Trophoblast cell (in vitro differentiated cells and primary cell): ENCODE results near the gene CCDC78.
"Not testable (repeated sequence)": the region's sequence is repeated elsewhere in the genome, so short reads cannot be mapped to it uniquely, and the experiment has no call there.

Experiments used
- DNase-seq, 2 donors: peaks; one replicate each; pipeline ENCODE4 v3.0.0-alpha.2; 2016
- H2AFZ ChIP-seq: 2 replicates; pipeline ENCODE4 v1.6.1; 2013; ENCODE audit warnings: low read length, moderate library complexity, mild to moderate bottlenecking; ENCODE audit not compliant: insufficient read depth, poor library complexity
- H2AK5ac ChIP-seq: 2 replicates; pipeline ENCODE4 v1.6.1; 2013; ENCODE audit warnings: mild to moderate bottlenecking, low read length
- H2BK120ac ChIP-seq: 2 replicates; pipeline ENCODE4 v1.6.1; 2013; ENCODE audit warnings: low read length, mild to moderate bottlenecking, moderate library complexity; ENCODE audit not compliant: insufficient read depth, poor library complexity
- H2BK12ac ChIP-seq: 2 replicates; pipeline ENCODE4 v1.6.1; 2013; ENCODE audit warnings: mild to moderate bottlenecking, low read length, moderate library complexity
- H2BK5ac ChIP-seq: 2 replicates; pipeline ENCODE4 v1.6.1; 2013; ENCODE audit warnings: low read length, low read depth, moderate library complexity, mild to moderate bottlenecking; ENCODE audit not compliant: poor library complexity
- H3K14ac ChIP-seq: 2 replicates; pipeline ENCODE4 v1.6.1; 2013; ENCODE audit warnings: mild to moderate bottlenecking, low read length
- H3K18ac ChIP-seq: 2 replicates; pipeline ENCODE4 v1.6.1; 2013; ENCODE audit warnings: mild to moderate bottlenecking, low read length
- H3K23ac ChIP-seq: 2 replicates; pipeline ENCODE4 v1.6.1; 2013; ENCODE audit warnings: low read length
- H3K27ac ChIP-seq: 2 replicates; pipeline ENCODE4 v1.5.1; 2013; ENCODE audit warnings: low read depth, mild to moderate bottlenecking, inconsistent platforms, low read length, moderate library complexity
- H3K27me3 ChIP-seq: 2 replicates; pipeline ENCODE4 v1.6.1; 2013; ENCODE audit warnings: inconsistent platforms, mild to moderate bottlenecking, low read length, moderate library complexity; ENCODE audit not compliant: insufficient read depth
- H3K36me3 ChIP-seq, 2 experiments: 1 replicate in 1 of 2; 2 replicates in 1 of 2; pipeline ENCODE4 v1.6.1; 2013; ENCODE audit warnings: low read length in 2 of 2, mild to moderate bottlenecking in 2 of 2, moderate library complexity in 1 of 2; ENCODE audit not compliant: insufficient read depth in 2 of 2, control insufficient read depth in 1 of 2
- H3K4ac ChIP-seq: 2 replicates; pipeline ENCODE4 v1.6.1; 2013; ENCODE audit warnings: low read depth, mild to moderate bottlenecking, low read length, moderate library complexity
- H3K4me1 ChIP-seq, 2 experiments: 1 replicate in 1 of 2; 2 replicates in 1 of 2; pipeline ENCODE4 v1.6.1; 2013; ENCODE audit warnings: low read length in 2 of 2, mild to moderate bottlenecking in 2 of 2, moderate library complexity in 1 of 2; ENCODE audit not compliant: insufficient read depth in 2 of 2, control insufficient read depth in 1 of 2
- H3K4me2 ChIP-seq: 2 replicates; pipeline ENCODE4 v1.6.1; 2013; ENCODE audit warnings: inconsistent platforms, mild to moderate bottlenecking, low read length, moderate library complexity
- H3K4me3 ChIP-seq: 2 replicates; pipeline ENCODE4 v1.5.1; 2013; ENCODE audit warnings: mild to moderate bottlenecking, low read depth, low read length, inconsistent platforms
- H3K79me1 ChIP-seq: one replicate; pipeline ENCODE4 v1.6.1; 2013; ENCODE audit warnings: low read length
- H3K79me2 ChIP-seq: 2 replicates; pipeline ENCODE4 v1.6.1; 2013; ENCODE audit warnings: low read length, mild to moderate bottlenecking; ENCODE audit not compliant: control insufficient read depth, insufficient read depth, poor library complexity
- H3K9ac ChIP-seq: 2 replicates; pipeline ENCODE4 v1.6.1; 2013; ENCODE audit warnings: mild to moderate bottlenecking, low read length
- H3K9me3 ChIP-seq: 2 replicates; pipeline ENCODE4 v1.6.1; 2013; ENCODE audit warnings: low read depth, mild to moderate bottlenecking, control low read depth, inconsistent platforms, low read length; ENCODE audit not compliant: insufficient read depth
- H4K12ac ChIP-seq: 2 replicates; pipeline ENCODE4 v1.6.1; 2013; ENCODE audit warnings: low read depth, mild to moderate bottlenecking, low read length, moderate library complexity
- H4K8ac ChIP-seq: 2 replicates; pipeline ENCODE4 v1.6.1; 2013; ENCODE audit warnings: low read depth, mild to moderate bottlenecking, low read length, moderate library complexity
- H4K91ac ChIP-seq: one replicate; pipeline ENCODE4 v1.6.1; 2013; ENCODE audit warnings: low read depth, mild to moderate bottlenecking, low read length, moderate library complexity
- WGBS: extraction: QIAGEN DNeasy Blood & Tissue Kit; methylation state at CpG from one replicate; pipeline ENCODE4 v1.1.7; 2013; ENCODE audit warnings: missing lambda C conversion rate; ENCODE audit not compliant: insufficient read length, insufficient coverage; ENCODE audit errors: extremely low coverage; 5-methylcytosine and 5-hydroxymethylcytosine counted together

The CCDC78 gene

DNA sequence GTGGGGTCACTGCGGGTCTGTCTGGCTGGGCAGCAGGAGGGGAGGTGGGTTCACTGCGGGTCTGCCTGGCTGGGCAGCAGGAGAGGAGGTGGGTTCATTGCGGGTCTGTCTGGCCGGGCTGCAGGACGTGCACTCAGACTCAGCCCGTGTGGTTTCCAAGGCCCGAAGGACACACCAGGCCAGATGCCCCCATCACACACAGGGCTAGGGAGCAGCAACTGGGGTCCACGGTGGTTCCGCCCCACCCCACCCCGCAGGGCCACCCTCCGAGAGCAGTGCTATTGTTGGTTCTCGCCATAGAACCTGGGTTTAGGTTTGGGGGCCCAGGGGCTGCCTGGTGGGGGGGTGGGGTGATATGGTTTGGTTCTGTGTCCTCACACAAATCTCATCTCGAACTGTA, 20.4 kb upstream of the CCDC78 start:
- no peak overlapping the region for H3K4me3 ChIP-seq
- H3K9me3 ChIP-seq, result no peaks in the 10 kb centered on the region
- H3K4ac ChIP-seq, result no peak overlapping the region
- H3K27me3 ChIP-seq, result no peaks in the 10 kb centered on the region
- no peak overlapping the region for H4K12ac ChIP-seq
- no peaks in the 10 kb centered on the region for H3K36me3 ChIP-seq
- H3K14ac ChIP-seq, result no peak overlapping the region
- H2BK5ac ChIP-seq, result no peak overlapping the region
- H2BK12ac ChIP-seq, result no peak overlapping the region
- no peak overlapping the region for H3K18ac ChIP-seq
- no CpG with 5 or more reads among the region's 13 CpGs for WGBS
- no peaks in the 10 kb centered on the region for H3K79me1 ChIP-seq
- H3K9ac ChIP-seq, result no peak overlapping the region
- H4K91ac ChIP-seq, result no peak overlapping the region
- no peak for DNase-seq
- H3K23ac ChIP-seq, result no peak overlapping the region
- no peak overlapping the region for H3K4me2 ChIP-seq
- no peak overlapping the region for H2BK120ac ChIP-seq
- H3K27ac ChIP-seq, result no peak overlapping the region
- no peaks in the 10 kb centered on the region for H3K79me2 ChIP-seq
- no peaks in the 10 kb centered on the region for H3K4me1 ChIP-seq
- no peak overlapping the region for H2AK5ac ChIP-seq
- no peak overlapping the region for H4K8ac ChIP-seq
- no peak overlapping the region for H2AFZ ChIP-seq

DNA sequence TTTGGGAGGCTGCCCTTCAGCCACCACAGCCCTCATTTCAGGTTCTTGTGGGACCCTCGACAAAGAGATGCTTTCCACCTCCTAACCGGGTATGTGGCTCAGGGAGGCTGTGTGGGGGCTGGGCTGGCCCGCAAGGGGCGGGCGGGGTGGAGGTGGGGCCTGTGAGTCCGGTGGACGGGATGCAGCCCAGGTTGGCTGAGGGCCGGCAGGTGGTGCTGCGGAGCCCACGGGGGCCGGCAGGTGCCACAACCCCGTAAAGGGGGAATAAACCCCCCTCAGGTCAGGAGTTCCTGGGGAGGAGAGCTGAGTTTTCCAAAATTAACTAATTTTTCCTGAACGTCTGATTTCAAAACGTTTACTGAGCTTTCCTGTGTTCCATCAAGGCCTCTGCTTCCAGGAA, 19.5 kb upstream of the CCDC78 start:
- Histone ChIP-seq H3K27me3 (no peaks in the 10 kb centered on the region), H3K4ac (no peak overlapping the region), H2BK12ac (no peak overlapping the region), H3K4me2 (no peak overlapping the region), H3K36me3 (no peaks in the 10 kb centered on the region), H2BK120ac (no peak overlapping the region), H4K8ac (no peak overlapping the region), H3K27ac (no peak overlapping the region), H3K79me2 (peaks cover 2% of the 10 kb centered on the region), H2AFZ (no peak overlapping the region), H3K4me1 (peaks cover 0 to 2% of the 10 kb centered on the region in 2 experiments), H3K4me3 (no peak overlapping the region), H4K91ac (no peak overlapping the region), H4K12ac (no peak overlapping the region), H2BK5ac (no peak overlapping the region), H3K9me3 (no peaks in the 10 kb centered on the region), H2AK5ac (no peak overlapping the region), H3K18ac (no peak overlapping the region), H3K79me1 (peaks cover 3% of the 10 kb centered on the region), H3K23ac (no peak overlapping the region), H3K14ac (no peak overlapping the region), H3K9ac (no peak overlapping the region)
- WGBS, result no CpG with 5 or more reads among the region's 14 CpGs
- peak in 1 of 2 donors; percentile 37 for DNase-seq

DNA sequence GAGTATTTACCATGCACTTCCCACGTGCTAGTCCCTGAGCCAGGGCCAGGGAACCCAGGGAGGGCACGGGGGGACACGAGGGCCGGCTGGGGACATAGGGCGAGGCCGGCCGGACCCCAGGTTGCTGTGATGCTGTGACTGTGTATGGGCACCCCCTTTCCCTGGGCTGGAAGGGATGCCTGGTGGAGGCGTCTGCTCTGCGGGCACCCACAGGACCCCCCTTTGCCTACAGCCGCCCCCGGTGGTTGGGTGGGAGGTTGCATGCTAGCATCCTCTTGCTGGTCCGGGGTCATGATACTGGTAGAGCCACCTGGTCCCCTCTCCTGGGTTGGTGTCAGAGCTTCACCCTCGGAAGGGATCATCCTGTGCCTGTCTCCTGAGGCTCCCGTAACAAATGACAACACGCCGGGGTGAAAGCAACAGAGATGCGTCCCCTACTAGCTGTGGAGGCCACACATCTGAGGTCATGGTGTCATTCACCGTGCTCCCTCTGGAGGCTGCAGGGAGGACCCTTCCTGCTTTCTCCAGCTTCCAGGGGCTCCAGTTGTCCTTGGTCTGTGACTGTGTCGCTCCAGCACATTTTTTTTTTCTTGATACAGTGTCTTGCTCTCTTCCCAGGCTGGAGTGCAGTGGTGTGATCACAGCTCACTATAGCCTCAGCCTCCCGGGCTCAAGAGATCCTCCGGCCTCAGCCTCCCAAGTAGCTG, 17.7 kb upstream of the CCDC78 start:
- Histone ChIP-seq H2BK5ac (no peak overlapping the region), H2BK12ac (no peak overlapping the region), H4K12ac (no peak overlapping the region), H2BK120ac (no peak overlapping the region), H3K18ac (no peak overlapping the region), H3K23ac (no peak overlapping the region), H3K27me3 (no peaks in the 10 kb centered on the region), H3K4me1 (peaks cover 0 to 9% of the 10 kb centered on the region in 2 experiments), H3K4me3 (peak overlapping the region; percentile 1), H2AK5ac (no peak overlapping the region), H3K4me2 (no peak overlapping the region), H4K91ac (no peak overlapping the region), H3K9ac (no peak overlapping the region), H3K9me3 (no peaks in the 10 kb centered on the region), H4K8ac (no peak overlapping the region), H3K79me2 (peaks cover 7% of the 10 kb centered on the region), H3K4ac (no peak overlapping the region), H3K36me3 (no peaks in the 10 kb centered on the region), H3K14ac (no peak overlapping the region), H3K27ac (no peak overlapping the region), H3K79me1 (peaks cover 8% of the 10 kb centered on the region), H2AFZ (no peak overlapping the region)
- WGBS, result no CpG with 5 or more reads among the region's 21 CpGs
- no peak for DNase-seq

GRCh38 chr16:742894-743293, 16.7 kb upstream of the CCDC78 start:
- H3K9ac ChIP-seq, H3K9me3 ChIP-seq, DNase-seq, H4K12ac ChIP-seq, H3K79me2 ChIP-seq, H3K23ac ChIP-seq, H2BK5ac ChIP-seq, H2AK5ac ChIP-seq, H2BK12ac ChIP-seq, H3K14ac ChIP-seq, H4K91ac ChIP-seq, H3K27ac ChIP-seq, H2BK120ac ChIP-seq, H3K27me3 ChIP-seq, H3K4ac ChIP-seq, H3K79me1 ChIP-seq, H3K4me3 ChIP-seq, H3K4me2 ChIP-seq, H4K8ac ChIP-seq, H3K36me3 ChIP-seq, H2AFZ ChIP-seq, H3K4me1 ChIP-seq, H3K18ac ChIP-seq: not testable (repeated sequence)
- no CpG with 5 or more reads among the region's 14 CpGs for WGBS
